NCI-H2107 (cell line): ENCODE results near the gene RABGAP1L.
"Not testable (repeated sequence)": the region's sequence is repeated elsewhere in the genome, so short reads cannot be mapped to it uniquely, and the experiment has no call there.

Experiments used
- DNase-seq: peaks from one replicate; lab custom pipeline; 2025; lab: John Stamatoyannopoulos, UW

RABGAP1L gene

DNA sequence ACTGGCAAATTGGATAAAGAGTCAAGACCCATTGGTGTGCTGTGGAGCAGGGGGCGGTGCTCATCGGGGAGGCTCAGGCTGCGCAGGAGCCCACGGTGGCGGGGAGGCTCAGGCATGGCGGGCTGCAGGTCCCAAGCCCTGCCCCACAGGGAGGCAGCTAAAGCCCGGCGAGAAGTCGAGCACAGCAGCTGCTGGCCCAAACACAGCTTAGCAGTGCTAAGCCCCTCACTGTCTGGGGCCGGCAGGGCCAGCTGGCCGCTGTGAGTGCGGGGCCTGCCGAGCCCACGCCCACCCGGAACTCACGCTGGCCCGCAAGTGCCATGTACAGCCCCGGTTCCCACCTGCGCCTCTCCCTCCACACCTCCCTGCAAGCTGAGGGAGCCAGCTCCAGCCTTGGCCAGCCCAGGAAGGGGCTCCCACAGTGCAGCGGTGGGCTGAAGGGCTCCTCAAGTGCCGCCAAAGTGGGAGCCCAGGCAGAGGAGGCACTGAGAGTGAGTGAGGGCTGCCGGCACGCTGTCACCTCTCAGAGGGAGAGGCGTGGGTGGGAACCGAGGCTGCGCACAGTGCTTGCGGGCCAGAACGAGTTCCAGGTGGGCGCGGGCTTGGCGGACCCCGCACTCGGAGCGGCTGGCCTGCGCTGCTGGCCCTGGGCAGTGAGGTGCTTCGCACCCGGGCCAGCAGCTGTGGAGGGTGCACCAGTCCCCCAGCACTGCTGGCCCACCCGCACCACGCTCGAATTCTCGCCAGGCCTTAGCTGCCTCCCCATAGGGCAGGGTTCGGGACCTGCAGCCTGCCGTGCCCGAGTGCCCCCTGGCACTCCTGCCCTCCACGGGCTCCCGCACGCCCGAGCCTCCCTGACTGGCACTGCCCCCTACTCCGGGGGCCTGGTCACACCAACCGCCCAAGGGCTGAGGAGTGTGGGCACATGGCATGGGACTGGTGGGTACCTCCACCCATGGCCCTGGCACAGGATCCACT, 551.8 kb downstream of the RABGAP1L start:
- no peak for DNase-seq

DNA sequence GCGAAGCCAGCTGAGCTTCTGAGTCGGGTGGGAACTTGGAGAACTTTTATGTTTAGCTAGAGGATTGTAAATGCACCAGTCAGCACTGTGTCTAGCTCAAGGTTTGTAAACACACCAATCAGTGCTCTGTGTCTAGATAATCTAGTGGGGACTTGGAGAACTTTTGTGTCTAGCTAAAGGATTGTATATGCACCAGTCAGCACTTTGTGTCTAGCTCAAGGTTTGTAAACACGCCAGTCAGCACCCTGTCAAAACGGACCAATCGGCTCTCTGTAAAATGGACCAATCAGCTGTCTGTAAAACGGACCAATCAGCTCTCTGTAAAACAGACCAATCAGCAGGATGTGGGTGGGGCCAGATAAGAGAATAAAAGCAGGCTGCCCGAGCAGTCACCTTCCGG, 552.5 kb downstream of the RABGAP1L start:
- DNase-seq: not testable (repeated sequence)

DNA sequence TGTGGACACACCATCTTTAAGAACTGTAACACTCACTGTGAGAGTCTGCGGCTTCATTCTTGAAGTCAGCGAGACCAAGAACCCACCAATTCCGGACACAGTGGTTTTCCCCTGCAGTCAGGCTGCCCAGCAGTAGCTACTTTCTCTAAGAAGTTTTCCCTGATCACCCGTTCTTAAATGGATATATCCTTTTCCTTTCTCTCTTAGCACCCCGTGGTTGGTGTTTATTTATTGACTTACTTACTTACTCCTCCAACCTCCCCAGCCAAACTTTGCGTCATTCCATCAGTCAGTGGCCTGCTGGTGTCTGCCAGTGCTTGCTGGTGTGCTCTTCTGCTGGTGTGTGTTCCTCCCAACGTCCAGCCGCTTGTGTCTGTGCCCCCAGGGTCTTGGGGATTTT, 553.2 kb downstream of the RABGAP1L start:
- DNase-seq: no peak

DNA sequence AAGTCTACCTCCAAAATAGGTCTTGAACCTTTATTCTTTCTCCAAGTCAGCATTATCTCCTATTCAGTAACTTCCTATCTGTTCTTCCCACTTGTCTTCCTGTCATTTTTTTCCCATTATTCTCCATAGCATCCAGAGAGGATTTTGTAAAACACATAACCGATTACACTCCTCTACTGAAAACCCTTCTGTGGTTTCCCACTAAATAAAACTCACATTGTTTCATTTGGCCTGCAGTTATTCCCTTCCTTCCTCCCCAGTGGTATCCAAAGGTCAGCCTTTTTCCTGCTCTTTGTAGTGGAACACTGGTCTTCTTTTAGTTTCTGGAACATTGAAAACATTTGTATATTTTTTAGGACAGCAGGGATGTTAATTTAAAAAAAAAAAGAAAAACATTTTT, 554.5 kb downstream of the RABGAP1L start:
- DNase-seq: no peak

DNA sequence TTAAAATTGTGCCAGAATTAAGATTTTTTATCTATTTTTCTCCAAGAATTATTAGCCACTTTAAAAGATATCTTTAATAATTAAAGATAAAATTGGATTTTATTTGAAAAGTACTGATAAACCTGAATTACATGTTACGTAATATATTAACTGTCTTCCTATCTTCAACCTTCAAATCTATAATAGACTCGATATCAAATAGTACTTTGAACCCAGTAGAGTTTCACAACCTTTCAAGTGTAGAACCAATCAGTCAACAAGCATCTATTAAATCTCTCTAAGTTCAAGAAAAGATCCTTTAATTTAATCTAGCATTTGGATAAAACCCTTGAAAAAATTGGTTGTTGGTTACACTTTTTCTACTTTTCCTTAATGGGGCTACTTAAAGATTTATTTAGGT, 559.9 kb downstream of the RABGAP1L start:
- no peak for DNase-seq

DNA sequence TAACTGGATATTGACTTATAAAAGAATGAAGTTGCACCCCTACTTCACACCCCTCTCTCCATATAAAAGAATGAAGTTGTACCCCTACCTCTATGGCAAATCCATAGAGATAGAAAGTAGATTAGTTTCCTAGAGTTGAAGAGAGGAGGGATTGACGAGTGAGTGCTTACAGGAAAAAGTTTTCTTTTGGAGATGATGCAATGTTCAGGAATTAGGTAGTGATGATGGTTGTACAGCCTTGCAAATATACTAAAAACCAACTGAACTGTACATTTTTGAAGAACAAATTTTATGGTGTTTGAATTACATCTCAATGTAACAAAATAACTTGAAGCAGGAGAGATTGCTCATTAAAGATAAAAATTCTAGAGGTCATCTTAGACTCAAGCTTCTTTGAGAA, 561.3 kb downstream of the RABGAP1L start:
- DNase-seq: no peak

DNA sequence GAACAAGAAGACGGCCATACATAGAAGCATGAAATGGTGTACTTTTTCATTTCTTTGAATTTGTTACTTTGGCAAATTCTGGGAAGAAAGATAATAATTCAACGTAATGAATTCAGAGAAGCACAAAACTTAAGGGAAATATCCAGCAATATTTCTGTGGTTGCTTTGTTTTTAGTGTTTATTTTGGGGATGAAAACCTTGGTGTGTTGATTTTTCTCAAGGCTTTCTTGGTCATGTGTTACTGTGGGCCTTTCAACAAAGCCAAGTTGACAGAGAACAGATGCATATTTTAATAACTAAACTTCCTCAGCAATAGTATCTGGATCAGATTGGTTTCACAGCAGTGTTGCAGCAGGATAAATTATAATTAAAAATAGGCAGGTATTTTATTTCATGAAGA, 561.9 kb downstream of the RABGAP1L start:
- no peak for DNase-seq

DNA sequence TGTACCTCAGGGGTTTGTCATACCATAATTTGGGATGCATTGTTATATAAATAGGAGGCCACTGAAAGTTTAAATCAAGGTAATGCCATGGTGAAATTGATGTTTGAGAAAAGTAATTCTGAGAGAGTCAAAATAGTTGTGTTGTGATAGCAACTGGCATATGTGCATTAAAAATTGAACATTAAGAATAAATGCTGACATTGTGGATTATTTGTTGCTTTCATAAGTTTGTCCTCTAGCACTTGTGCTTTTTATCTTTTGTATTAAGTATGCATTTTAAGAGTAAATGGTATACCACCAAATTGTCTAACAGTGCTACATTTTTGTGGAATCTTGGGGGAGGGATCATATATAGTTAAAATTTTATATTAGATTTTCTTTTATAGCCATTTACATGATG, 564.5 kb downstream of the RABGAP1L start:
- DNase-seq: no peak

DNA sequence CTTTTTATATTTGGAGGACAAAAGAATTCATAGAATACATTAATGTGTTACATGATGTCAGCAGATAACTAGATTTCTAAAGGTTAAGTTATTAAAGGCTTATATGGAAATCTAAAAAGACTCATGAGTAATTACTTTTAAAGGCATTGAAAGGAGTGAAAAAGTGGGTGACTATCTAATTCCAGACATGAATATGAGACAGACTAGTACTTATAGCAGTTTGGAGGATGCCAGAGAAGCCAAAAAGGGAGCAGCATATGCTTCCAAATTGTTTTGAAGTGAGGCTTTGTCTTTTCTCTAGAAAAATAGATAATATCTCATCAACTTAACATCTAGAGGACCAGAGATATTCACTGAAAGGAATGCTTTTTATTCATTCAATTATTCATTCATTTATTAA, 564.9 kb downstream of the RABGAP1L start:
- DNase-seq: no peak

DNA sequence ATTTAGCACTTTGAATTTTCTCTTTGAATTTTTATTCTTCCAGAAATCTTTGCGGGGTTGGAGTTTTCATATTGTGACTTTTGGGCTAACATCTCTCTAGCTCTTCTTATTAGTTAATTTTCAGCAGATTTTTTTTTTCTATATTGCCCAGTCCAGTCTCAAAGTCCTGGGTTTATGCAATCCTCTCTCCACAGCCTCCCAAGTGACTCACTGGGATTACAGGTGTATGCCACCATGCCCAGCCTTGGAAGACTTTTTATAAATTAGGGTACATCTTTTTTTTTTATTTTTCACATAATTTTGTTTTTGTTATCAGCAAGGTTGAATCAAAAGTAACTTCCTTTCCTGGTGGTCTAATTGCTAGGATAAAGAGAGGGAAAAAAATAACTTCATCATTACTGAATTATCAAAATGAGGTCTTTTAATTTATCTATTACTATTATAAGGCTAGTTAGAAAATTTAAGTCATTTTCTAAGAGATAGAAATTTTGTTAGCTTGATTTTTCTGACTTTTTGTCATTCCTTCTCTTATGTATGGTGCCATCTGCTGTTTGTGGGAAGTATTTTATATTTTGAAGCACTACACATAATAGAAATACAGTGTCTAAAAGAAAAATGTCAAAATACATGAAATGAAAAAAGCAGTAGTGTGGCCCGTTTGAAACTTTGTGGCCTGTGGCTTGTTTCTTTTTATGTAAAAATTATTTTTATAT, 567.0 kb downstream of the RABGAP1L start:
- DNase-seq: no peak

DNA sequence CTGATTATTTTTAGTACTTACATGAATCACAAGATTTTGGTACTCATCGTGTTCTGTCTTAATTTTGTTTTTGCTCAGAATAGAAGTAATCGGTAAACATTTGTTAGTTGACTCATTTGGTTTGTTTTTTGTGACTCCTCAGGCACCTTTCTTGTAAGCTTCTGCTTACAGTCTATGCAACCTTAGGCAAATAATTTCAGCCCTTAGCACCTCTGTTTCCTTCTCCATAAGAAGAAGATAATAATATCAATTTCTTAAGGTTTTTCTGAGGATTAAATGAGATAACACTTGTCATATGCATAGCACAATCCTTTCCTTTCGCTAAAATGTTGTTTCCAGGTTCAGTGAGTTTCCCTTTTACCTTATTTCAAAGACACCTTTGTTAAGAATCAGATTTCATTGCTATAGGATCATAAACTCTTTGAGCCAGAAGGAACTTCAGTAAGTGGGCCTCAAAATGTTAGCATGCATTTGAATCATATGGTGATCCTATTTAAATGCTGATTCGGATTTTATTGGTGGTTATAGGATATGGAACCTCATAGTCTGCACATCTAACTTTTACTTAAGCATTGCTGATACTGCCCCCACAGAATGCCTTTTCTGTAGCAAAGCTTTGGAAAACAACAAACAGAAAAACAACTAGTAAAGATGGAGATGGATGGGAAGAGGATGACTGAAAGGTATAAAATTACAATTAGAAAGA, 567.7 kb downstream of the RABGAP1L start:
- no peak for DNase-seq

DNA sequence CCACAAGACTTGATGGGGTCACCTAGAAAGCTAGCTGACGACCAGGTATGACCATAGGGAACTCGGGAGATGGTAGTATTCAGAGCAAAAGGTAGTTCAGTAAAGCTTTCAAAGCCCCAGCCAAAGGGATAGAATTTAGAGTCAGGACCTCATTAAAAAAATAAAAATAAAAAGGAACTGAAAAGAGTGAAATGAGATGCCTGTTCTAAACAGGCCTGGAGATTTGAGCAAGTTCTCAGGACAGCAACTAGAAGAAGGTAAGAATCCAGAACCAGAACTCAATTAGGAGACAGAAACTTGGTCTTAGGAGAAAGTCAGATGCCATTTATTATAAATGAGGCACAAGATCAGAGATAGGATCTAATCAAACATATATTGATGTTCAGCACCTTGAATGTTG, 575.0 kb downstream of the RABGAP1L start:
- DNase-seq: no peak

DNA sequence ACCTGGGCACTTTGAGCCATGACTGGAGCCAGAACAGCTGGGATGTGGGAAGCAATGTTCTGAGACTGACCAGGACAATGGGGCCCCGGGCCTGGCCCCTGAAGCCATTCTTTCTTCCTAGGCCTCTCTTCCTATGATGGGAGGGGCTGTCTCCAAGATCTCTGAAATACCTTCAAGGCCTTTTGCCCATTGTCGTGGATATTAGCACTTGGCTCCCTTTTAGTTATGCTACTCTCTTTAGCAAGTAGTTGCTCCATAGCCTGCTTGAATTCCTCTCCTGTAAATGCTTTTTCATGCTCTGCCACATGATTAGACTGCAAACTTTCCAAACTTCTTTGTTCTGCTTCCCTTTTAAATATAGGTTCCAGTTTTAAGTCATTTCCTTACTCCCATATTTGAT, 577.5 kb downstream of the RABGAP1L start:
- no peak for DNase-seq

DNA sequence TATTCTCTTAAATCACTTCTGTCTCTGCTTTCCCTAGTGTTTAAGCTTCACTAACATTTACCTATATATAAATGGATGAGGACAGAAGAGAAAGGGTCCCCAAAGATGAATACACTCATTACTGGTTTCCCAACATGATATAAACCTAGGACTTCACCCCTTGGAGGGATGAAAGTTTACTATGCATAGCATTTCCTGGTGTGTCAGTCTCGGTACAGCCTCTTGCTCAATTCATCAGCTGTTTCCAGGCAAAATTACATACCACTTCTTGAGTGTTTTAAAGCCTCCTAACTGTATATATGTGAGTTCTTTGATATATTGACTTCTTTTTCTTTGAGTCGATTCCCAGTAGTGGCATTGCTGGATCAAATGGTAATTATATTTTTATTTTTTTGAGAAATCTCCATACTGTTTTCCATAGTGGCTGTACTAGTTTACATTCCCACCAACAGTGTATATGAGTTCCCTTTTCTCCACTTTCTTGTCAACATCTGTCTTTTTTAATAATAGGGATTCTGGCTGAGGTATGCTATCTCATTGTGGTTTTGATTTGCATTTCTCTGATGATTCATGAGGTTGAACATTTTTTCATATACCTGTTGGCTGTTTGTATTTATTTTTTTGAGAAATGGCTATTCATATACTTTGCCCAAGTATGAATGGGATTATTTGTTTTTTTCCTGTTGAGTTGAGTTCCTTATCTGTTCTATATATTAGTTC, 581.1 kb downstream of the RABGAP1L start:
- DNase-seq: no peak

DNA sequence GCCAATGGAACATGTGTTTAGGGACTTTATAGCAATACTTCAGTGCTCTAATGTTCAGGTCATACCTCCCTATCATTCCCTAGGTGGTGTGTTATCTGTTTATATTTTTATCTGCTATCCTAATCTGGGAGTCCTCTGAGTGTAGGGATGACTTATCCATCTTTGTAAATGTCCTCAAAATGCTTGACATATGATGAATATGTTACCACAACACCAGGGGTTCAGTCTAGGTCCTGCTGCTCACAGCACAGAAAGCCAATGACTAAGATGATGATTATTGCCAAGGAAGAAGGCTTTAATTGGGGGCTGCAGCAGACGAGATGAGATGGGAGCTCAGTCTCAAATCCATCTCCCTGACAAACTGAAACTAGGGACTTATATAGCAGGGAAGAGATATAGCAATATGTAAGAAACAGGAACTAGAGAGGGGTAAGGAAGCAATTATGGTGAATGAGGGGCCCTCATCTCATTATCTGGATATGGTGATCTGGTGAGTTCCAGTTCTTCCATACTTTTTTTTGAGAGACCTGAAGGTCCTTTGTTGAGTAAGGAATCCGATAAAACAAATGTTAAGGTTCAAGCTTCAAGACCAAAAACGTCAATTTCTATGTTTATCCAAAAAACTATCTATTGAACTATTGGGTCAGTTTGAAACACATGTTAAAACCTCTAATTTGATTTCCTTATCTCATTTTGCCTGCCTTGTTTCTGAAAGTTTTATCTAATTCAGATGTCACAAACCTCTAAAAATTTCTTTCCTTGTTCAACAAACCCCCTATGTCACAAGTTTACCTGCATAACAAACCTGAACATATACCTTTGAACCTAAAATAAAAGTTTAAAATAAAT, 583.7 kb downstream of the RABGAP1L start:
- no peak for DNase-seq

DNA sequence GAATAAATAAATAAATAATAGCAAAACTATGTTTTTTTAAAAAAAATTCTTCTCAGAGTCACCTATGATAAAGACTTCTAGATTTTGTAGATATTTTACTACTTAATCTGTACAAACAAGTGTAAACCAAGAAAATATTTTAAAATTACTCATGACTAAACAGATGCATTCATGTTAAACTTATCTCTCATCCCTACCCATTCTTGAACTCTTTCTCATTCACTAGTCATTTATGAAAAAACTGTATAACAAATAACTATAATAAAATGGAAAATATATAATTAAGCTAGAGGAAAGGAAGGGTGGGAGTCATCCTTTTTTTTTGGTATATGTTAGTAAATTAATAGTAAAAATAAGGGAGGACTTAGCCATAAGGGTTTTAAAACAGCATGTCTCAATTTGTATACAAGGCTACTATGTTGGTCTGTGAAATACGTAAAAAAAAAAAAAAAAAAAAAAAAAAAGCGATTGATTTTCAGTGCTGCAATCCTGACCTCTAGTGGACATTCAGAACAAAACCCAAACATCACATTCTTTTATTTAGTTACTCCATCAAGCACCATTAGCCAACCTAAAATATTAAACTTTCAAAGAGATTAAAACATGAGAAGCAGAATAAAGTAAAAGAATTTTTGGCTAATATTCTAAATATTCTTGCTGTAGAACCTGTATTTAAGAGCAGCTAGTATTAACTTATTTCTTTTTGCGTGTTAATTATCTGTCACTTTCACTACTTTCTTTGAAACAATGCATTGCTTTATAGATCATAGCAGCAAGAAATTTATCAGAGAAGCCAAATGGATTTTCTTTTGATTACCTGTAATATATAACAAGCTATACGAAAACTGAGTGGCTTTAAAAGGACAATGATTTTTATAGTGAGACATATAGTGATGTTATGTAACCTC, 584.6 kb downstream of the RABGAP1L start:
- no peak for DNase-seq

DNA sequence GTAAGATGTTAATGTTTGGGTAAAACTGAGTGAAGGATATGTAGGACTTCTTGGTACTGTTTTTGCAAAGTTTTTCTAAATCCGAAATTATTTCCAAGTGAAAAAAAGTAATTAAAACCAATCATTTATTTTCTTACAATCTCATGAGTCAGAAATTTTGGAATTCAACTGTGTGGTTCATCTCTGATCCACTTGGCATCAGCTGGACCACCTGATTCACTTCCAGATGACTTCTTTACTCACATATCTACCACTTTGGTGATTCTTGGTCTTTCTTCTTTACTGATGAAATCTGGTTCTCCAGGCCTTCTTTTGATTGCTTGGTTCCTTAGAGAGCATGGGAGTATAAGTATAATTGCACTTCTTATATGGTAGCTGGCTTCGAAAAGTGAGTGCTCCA, 585.6 kb downstream of the RABGAP1L start:
- DNase-seq: no peak

DNA sequence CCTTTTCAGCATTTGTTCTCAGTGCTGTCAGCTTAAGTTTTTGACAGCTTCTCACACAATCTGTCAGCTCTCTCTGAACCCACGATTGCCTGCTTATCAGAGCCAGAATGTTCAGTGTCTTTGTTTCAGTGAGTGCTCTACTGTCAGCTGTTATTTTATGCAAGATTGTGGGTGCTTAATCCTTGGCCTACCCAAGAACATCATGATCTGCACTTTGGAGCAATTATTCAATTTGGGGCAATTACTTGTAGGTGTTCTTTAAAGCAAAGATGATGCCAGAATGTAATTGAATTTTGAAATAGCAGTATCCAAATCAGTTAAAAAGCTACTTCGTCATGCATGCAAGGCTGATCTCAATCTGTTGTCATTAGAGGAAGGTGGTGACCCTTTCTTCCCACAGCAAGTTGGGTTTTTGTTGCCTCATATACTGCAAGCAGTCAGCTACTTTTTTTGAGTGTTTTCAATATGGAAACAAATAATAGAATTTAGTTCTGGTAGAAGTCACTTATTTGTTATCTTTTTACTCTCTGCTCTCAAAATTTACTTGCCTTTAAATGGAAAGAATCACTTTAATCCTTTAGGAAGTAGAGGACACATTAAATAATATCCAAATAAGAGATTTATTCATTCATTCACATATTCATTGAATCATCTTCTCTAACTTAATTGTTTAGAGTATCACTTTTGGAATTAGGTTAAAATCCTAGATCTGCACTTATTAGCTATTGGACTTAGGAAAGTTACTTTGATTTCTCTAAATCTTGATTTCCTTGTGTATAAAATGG, 586.9 kb downstream of the RABGAP1L start:
- no peak for DNase-seq

DNA sequence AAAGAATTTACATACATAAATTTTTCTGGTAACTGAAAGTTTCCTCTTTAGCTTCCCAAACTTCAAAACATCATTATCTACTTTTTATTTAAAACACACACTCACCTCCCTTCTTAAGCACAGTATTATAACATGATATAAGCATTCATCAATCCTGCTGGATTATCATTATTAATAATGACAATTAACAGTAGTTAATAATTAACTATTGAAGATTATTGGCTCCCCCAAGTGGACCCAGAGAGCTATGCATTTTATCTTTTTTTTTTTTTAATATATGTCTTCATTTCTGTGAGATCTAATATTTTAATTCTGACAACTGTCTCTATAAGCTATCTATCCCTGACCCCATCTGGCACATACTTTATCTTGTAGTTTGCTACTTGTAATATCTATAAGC, 588.3 kb downstream of the RABGAP1L start:
- DNase-seq: no peak
